ENCODE data around the gene SMU1.
"Not testable (repeated sequence)": the region's sequence is repeated elsewhere in the genome, so short reads cannot be mapped to it uniquely, and the experiment has no call there.

The SMU1 gene

DNA sequence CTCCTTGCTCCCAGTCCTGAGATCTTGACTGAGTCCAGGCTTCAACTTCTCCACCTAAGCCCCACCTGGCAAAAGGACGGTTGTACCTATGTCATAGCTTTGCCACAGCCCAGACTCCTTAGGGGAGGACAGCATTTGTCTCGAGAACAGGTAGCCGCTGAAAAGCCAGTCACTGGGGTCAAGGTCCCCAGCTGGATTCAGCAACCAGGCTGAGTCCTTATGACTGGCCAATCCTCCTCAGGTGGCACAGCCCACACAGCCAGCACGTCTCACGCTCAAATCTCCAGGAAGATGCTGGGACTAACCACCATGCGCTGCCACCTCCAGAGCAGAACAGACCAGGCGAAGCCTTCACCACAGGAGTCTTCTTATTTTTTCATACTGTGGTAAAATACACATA, 27.9 kb upstream of the SMU1 start:
- no peak for DNase-seq

DNA sequence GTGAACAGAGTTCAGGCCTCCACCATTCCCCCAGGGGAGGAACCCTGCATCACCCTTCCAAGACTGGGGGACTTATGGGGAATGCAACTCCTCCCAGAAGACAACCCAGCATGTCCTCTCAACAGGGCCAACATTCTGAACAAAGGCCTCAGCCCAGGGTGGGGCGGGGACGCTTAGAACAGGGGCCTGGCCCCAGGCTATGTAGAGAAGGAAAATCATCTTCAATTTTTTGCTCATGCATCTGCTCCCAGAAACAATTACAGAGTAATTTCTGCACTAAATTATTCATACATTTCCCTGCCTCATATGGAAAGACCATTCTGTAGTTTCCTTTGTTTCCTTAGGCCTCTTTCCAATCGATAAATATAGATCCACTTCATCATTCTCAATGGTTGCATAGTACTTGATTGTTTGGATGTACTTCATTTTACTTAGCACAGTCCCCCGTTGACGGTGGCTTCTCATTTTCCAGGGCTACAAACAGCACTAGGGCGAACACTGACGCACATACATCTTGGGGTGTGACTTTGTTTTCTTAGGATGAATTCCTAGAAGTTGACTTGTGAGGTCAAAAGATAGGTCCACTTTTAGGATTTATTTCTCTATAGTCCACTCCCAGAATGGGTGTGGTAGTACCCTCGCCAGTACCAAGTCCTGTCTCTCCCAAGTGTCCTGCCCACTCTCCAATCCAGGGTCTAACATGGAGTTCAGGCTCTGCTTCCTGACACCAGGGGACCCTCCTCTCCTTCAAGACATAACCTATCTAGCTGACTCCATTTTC, 27.2 kb upstream of the SMU1 start:
- DNase-seq = no peak

GRCh38 chr9:33102551-33103210, 26.2 kb upstream of the SMU1 start:
- no peak for DNase-seq

- DNase-seq = no peak
Measured at GRCh38 chr9:33101104-33101951, 24.9 kb upstream of the SMU1 start.

- no peak for DNase-seq
Measured at GRCh38 chr9:33099754-33100153, 23.3 kb upstream of the SMU1 start.

GRCh38 chr9:33097192-33097591, 20.7 kb upstream of the SMU1 start:
- no peak for DNase-seq

- DNase-seq = no peak
Measured at GRCh38 chr9:33092634-33093033, 16.2 kb upstream of the SMU1 start.

DNA sequence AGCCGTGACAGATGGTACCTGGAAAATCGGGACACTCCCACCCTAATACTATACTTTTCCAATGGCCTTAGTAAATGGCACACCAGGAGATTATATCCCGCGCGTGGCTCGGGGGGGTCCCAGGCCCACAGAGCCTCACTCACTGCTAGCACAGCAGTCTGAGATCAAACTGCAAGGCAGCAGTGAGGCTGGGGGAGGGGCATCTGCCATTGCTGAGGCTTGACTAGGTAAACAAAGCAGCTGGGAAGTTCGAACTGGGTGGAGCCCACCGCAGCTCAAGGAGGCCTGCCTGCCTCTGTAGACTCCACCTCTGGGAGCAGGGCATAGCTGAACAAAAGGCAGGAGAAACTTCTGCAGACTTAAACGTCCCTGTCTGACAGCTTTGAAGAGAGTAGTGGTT, 9.2 kb upstream of the SMU1 start:
- DNase-seq = not testable (repeated sequence)

DNA sequence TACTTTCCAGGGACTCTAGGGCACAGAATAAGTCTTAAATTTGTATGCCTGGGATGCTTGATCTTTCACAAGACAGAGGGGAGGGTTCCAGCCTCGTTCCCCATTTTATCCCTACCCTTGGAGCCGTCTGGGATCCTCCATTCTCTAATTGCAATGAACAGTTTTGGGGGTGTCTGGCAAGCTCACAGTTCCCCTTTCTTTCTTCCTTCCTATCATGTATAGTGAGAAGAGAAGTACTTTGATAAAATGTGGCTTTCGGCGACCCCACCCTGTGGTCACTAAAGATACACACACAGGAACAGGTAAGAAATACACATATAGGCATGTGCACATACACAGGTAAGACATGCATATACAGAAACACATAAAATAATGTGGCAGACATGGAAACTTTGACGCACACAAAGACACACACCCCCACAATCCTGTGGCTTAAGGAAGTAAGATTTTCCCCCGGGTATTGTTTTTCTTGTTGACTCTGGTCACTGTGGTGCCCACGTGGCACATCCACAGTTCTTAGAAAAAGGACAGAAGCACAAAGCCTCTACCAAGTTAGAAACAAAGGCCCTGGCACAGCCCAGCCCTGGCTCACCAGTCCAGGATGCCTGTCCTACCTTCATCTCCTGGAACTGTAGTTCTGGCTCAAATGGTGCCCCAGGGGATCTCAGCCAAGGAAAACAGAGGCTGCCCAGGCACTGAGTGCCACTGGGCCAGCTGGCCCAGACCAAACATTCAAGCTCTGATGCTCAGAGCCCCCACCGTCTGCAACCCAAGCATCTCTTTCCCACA, 6.3 kb upstream of the SMU1 start:
- no peak for DNase-seq

DNA sequence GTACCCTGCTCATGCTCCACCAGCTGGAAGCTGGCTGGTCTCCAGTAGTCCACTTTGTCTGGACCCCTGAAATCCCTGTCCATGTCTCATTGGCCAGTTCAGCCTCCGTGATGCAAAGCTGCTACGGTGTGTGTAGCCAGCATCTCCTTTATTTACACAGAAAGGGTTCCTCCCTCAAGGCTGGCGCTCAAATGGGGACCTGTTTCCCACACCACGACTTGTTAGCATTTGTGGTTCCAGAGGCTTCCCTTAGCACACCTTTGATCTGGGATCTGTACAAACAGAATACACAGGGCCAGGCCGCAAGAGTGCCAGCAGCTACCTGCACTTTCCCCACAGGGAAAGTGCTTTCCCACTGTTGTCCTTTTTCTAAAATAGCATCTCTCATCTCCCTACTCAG, 5.7 kb upstream of the SMU1 start:
- DNase-seq = no peak

- peak; percentile 69 for DNase-seq
Measured at GRCh38 chr9:33081128-33081851, 4.8 kb upstream of the SMU1 start.

GRCh38 chr9:33080534-33080933, 4.1 kb upstream of the SMU1 start:
- DNase-seq = no peak

- no peak for DNase-seq
Measured at GRCh38 chr9:33068991-33069390, 7.5 kb downstream of the SMU1 start.

DNA sequence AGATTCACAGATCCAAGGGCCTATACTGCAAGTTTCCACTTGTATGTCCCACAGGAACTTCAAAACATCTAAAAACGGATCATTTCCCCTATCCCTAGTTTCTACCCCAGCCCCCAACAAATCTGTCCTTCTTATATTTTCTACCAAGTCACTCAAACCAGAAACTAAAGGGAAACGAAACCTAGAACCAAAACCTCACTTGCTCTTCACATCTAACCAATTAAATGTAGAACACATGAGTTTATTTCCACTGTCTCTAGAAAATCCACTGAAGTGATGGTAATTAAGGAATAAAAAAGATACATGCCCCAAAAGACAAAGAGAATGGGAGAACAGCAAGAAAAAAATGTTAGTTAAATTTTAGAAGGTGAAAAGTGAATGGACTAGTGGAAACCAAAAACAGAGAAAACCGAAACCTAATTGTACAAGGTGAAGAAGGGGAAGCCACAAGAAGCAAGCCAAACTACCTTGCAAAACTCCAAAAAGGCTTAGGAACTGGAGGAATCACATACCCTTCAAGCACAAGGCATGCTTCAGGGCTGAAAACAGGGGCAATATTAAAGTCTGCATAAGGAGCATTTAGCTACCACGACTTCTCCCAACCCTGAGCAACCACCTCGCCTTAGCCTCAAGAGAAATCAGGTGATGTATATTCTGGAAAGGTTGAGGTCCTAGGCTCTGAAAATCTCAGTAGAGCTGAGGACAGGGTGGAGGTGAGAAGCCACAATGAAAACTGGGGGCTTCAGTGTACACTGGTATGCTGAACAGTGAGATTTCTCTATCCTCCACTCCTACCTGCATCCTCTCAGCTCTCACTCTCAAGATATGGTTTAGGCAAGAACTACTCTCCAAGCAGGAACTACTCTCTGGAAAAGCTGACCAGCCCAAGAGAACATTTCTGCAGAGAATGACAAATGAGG, 11.1 kb downstream of the SMU1 start:
- no peak for DNase-seq

DNA sequence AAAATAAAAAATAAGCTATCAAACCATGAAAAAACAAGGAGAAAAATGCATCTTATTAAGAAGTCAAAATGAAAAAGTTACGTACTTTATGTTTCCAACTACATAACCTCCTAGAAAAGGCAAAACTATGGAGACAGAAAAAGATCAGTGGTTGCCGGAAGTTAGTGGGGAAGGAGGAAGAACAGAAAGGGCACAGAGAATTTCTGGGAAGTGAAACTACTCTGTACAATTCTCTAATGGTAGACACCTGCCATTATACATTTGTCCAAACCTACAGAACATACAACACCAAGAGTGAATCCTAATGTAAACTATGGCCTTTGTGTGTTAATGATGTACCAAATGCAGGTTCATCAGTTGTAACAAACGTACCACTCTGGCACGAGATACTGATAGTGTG, 25.3 kb downstream of the SMU1 start:
- no peak for DNase-seq

DNA sequence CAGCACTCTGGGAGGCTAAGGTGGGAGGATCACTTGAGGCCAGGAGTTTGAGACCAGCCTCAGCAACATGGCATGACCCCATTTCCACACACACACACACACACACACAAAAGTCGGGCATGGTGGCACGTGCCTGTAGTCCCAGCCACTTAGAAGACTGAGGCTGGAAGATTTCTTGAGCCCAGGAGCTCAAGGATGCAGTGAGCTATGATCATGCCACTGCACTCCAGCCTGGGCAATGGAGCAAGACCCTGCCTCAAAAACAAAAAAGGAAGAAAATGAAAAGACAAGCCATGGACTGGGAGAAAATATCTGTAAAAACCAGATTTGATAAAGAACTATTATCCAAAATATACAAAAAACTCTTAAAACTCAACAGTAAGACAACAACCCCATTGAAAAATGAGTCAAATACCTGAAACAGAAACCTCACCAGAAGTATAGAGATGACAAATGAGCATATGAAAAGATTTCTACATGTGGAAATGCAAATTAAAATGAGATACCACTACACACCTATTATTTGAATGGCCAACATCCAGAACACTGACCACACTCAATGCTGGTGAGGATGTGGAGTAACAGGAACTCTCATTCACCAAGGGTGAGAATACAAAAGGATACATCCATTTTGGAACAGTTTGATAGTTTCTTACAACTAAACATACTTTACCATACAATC, 26.7 kb downstream of the SMU1 start:
- DNase-seq = no peak

DNA sequence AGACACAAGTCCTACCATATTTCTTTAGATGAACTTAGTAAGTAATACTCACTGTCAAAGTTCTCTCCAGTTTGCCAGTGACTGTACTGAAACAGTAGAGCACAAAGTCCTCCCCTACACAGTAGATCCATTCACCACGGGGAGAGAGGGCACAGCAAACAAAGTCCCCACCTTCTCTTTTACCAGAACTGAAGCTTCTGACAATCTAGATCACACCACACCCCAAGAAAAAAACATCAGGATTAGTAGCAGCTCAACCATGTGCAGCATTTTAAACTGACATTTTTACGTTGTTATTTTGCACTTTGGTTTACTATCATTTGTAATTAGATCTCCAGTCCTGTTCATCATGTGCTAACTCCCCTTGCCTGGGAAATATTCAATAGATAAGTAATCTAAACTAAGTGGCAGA, 28.4 kb downstream of the SMU1 start:
- DNase-seq = no peak

DNA sequence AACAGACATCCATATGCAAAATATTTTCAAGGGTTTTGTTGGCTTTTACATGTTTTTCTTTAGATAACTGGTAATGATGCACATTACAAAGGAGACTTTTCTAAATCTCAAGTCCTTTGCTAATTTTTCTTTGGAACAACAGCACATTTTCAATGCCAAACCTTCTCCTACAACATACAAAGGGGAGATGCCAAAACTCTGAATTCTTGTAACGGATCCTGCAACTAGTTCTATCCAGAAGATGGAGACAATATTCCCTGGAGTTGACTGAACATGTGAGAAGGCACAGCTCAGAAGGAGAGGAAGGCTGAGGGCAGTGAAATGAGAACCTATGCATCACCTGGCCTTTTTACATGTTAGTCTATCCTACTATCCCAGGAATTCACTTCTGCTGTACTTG, 30.4 kb downstream of the SMU1 start:
- no peak for DNase-seq

- DNase-seq = peak; percentile 58
Measured at GRCh38 chr9:33044677-33045282, 31.7 kb downstream of the SMU1 start.

DNA sequence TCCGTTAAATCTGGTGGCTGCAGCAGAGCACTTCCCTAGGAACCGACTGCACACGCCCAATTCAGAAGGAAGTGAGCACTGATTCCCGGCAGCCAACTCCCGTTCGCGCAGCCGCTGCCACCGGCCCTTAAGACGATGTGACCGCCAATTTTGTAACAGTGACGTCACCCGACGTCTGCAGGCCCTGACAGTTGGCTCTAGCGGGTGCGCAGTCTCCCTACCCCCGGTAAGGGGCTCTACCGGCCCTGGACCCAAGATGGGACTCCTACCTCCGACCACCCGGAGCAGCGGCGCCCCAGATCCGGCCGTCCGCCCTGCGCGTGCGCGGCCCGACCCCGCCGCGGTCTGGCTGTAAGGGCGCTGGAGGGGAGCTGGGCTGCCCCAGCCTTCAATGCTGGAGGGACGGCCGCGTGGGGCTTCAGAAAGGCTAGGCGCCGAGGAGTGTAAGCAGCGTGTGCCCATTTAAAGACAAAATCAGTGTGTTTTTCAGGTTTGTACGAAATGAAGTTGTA, 32.3 kb downstream of the SMU1 start:
- DNase-seq = peak; percentile 67
